ENCODE results near the gene ZNF205. TPM values are rescaled to one million over a fixed set of nuclear protein-coding genes. Genes with fewer than 3 reads are reported as not detected.
A peak's percentile ranks its signal among the peaks of the same experiment; 100 is the strongest.

Gene ZNF205
- total RNA-seq, 2 donors from 2014 or later: 10.5 to 12.4 TPM

- H3K9me3 ChIP-seq: no peaks in the 10 kb centered on the region
- no peaks in the 10 kb centered on the region for H3K27me3 ChIP-seq
- TF ChIP-seq, protein P1, sequence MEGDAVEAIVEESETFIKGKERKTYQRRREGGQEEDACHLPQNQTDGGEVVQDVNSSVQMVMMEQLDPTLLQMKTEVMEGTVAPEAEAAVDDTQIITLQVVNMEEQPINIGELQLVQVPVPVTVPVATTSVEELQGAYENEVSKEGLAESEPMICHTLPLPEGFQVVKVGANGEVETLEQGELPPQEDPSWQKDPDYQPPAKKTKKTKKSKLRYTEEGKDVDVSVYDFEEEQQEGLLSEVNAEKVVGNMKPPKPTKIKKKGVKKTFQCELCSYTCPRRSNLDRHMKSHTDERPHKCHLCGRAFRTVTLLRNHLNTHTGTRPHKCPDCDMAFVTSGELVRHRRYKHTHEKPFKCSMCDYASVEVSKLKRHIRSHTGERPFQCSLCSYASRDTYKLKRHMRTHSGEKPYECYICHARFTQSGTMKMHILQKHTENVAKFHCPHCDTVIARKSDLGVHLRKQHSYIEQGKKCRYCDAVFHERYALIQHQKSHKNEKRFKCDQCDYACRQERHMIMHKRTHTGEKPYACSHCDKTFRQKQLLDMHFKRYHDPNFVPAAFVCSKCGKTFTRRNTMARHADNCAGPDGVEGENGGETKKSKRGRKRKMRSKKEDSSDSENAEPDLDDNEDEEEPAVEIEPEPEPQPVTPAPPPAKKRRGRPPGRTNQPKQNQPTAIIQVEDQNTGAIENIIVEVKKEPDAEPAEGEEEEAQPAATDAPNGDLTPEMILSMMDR (IDR thresholded peaks at IDR 0.05): no peak
- no peak overlapping the region for H3K27ac ChIP-seq
- DNase-seq (ENCODE audit: low spot score): no peak
- H3K4me3 ChIP-seq: no peak overlapping the region
- H3K36me3 ChIP-seq: no peaks in the 10 kb centered on the region
- peaks cover 0 to 26% of the 10 kb centered on the region in 2 donors for H3K4me1 ChIP-seq
Observed at GRCh38 chr16:3084491-3084890, 27.9 kb upstream of the ZNF205 start.

DNA sequence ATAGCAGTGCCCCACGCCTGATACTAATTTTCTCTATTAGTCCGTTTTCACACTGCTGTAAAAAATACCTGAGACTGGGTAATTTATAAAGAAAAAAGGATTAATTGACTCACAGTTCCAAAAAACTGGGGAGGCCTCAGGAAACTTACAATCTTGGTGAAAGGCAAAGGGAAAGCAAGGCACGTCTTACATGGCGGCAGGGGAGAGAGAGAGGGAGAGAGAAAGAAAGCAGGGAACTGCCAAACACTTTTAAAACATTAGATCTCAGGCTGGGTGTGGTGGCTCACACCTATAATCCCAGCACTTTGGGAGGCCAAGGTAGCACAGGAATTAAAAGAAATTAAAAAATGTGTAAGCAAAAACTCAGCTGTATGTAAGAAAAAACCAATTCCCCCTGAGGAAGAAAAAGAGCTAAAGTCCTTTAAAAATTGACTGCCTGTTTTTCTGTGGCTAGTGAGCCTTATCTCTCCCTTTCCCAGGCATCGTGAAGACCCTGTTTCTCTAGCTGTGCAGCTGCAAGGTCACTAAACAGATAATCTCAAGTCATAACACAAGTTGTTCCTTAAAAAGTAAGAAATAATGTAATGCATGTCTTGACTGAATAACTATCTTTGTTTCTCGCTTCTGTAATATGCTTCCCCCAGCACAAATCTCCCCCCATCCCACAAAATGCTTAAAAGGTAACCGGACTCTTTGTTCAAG lies 27.3 kb upstream of the ZNF205 start:
- no peak for DNase-seq (ENCODE audit: low spot score)
- H3K4me3 ChIP-seq: no peak overlapping the region
- H3K27ac ChIP-seq: no peak overlapping the region

GRCh38 chr16:3085868-3086595 lies 26.4 kb upstream of the ZNF205 start:
- Histone ChIP-seq H3K36me3 (no peaks in the 10 kb centered on the region), H3K4me3 (peak overlapping the region; percentile 24 to 42), H3K9me3 (no peaks in the 10 kb centered on the region), H3K27me3 (no peaks in the 10 kb centered on the region), H3K4me1 (peaks cover 0 to 26% of the 10 kb centered on the region in 2 donors), H3K27ac (peak overlapping the region; percentile 63 to 73)
- TF ChIP-seq, protein P1 (IDR thresholded peaks at IDR 0.05): no peak
- DNase-seq (ENCODE audit: low spot score): no peak

More for the DNA sequence above, 27.3 kb upstream of the ZNF205 start:
- TF ChIP-seq, protein P1 (IDR thresholded peaks at IDR 0.05): no peak
- Histone ChIP-seq H3K9me3 (no peaks in the 10 kb centered on the region), H3K36me3 (no peaks in the 10 kb centered on the region), H3K4me1 (peaks cover 0 to 26% of the 10 kb centered on the region in 2 donors), H3K27me3 (no peaks in the 10 kb centered on the region)

DNA sequence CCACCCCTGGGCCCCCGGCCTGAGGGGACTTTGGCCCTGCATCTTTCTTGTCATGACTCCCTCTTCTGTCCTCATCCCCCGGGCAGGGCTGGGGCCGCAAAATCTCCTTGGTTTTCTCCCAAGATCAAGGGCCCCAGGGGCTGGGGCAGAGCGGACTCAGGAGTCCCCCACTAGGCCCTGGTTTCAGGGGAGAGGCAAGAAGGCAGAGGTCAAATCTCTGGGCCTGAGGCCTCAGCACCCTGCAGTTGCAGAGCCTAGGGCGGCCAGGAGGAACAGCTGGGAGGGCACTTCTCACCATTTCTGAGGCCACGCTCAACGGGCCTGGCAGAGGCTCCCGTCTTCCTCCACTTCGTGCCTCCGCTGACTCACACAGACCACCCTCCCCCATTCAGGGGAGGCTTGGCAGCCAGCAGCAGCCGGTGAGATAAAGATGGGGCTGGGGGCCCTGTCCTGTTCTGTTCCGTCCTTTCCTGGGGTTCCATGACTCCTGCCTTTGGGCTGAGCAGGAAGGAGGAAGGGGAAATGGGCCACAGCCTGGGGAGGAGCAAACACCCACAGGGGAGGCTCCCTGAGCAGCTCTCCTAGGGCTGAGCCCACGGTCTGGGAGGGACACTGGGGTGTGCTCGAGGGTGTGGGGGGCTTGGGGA lies 25.7 kb upstream of the ZNF205 start:
- TF ChIP-seq, protein P1 (IDR thresholded peaks at IDR 0.05): no peak
- Histone ChIP-seq H3K9me3 (no peaks in the 10 kb centered on the region), H3K27me3 (no peaks in the 10 kb centered on the region), H3K4me1 (peaks cover 0 to 26% of the 10 kb centered on the region in 2 donors), H3K36me3 (no peaks in the 10 kb centered on the region), H3K4me3 (peak overlapping the region; percentile 24 to 42), H3K27ac (peak overlapping the region; percentile 63 to 73)
- no peak for DNase-seq (ENCODE audit: low spot score)

GRCh38 chr16:3087243-3088235 lies 24.8 kb upstream of the ZNF205 start:
- H3K27me3 ChIP-seq: no peaks in the 10 kb centered on the region
- H3K4me3 ChIP-seq: peak overlapping the region in 1 of 2 donors; percentile 42
- peak overlapping the region; percentile 63 to 73 for H3K27ac ChIP-seq
- no peaks in the 10 kb centered on the region for H3K9me3 ChIP-seq
- peaks cover 0 to 26% of the 10 kb centered on the region in 2 donors for H3K4me1 ChIP-seq
- no peaks in the 10 kb centered on the region for H3K36me3 ChIP-seq
- DNase-seq (ENCODE audit: low spot score): no peak
- TF ChIP-seq, protein P1 (IDR thresholded peaks at IDR 0.05): peak in 1 of 2 donors; percentile 29

All from right atrium auricular region (tissue), 2 donors.